IPS-NIHi11 (cell line): Measurements from ENCODE around the gene CCDC110.

Source experiments
- DNase-seq: peaks from one replicate; pipeline ENCODE4 v3.0.0; 2012; ENCODE audit warnings: mixed read lengths, low spot score

Gene CCDC110

GRCh38 chr4:185421366-185422124, 50.0 kb downstream of the CCDC110 start:
- DNase-seq, result no peak

GRCh38 chr4:185416955-185417354, 54.6 kb downstream of the CCDC110 start:
- DNase-seq, result no peak

GRCh38 chr4:185412412-185412811, 59.1 kb downstream of the CCDC110 start:
- DNase-seq, result no peak

GRCh38 chr4:185411849-185412248, 59.7 kb downstream of the CCDC110 start:
- no peak for DNase-seq

GRCh38 chr4:185408432-185408831, 63.1 kb downstream of the CCDC110 start:
- DNase-seq, result no peak

GRCh38 chr4:185405296-185405999, 66.1 kb downstream of the CCDC110 start:
- DNase-seq, result no peak

- no peak for DNase-seq
These were observed 67.5 kb downstream of the CCDC110 start for GRCh38 chr4:185404031-185404430.

- DNase-seq, result no peak
These were observed 72.1 kb downstream of the CCDC110 start for GRCh38 chr4:185399466-185399865.

GRCh38 chr4:185398618-185399017, 72.9 kb downstream of the CCDC110 start:
- no peak for DNase-seq

- peak; percentile 42 for DNase-seq
These were observed 74.7 kb downstream of the CCDC110 start, which contains the start of gene ANKRD37 for GRCh38 chr4:185396724-185397385. Gene ANKRD37 (plus strand): TSS chr4:185396841. CDS start chr4:185396924, 83 bp downstream.

- DNase-seq, result peak; percentile 97
These were observed 75.4 kb downstream of the CCDC110 start for GRCh38 chr4:185395956-185396723.

- DNase-seq, result no peak
These were observed 76.1 kb downstream of the CCDC110 start, which contains the start of gene LRP2BP for GRCh38 chr4:185395238-185395955. Gene LRP2BP (minus strand): TSS chr4:185395924. CDS start chr4:185378186, 17,738 bp downstream.
